ENCODE results near the gene GATA5.

Gene GATA5

GRCh38 chr20:62506087-62506486 lies 30.3 kb upstream of the GATA5 start:
- Histone ChIP-seq H3K27me3 (ENCODE audit: control insufficient read depth in 5 of 5, insufficient read depth in 4 of 5, low read length in 5 of 5) (peaks cover 2 to 12% (median 9%) of the 10 kb centered on the region in 5 donors), H3K4me1 (ENCODE audit: control insufficient read depth in 5 of 5, insufficient read depth in 5 of 5, low read length in 5 of 5) (peaks cover 0 to 2% (median 0%) of the 10 kb centered on the region in 5 donors), H3K27ac (ENCODE audit: low read depth, low read length) (no peak overlapping the region), H3K9me3 (ENCODE audit: control insufficient read depth in 5 of 5, low read length in 5 of 5) (no peaks in the 10 kb centered on the region), H3K9ac (ENCODE audit: low read length in 5 of 5) (no peak overlapping the region), H3K36me3 (ENCODE audit: control insufficient read depth in 5 of 5, insufficient read depth in 5 of 5, low read length in 5 of 5) (no peaks in the 10 kb centered on the region), H3K4me3 (ENCODE audit: low read depth in 1 of 5, low read length in 5 of 5) (no peak overlapping the region)

DNA sequence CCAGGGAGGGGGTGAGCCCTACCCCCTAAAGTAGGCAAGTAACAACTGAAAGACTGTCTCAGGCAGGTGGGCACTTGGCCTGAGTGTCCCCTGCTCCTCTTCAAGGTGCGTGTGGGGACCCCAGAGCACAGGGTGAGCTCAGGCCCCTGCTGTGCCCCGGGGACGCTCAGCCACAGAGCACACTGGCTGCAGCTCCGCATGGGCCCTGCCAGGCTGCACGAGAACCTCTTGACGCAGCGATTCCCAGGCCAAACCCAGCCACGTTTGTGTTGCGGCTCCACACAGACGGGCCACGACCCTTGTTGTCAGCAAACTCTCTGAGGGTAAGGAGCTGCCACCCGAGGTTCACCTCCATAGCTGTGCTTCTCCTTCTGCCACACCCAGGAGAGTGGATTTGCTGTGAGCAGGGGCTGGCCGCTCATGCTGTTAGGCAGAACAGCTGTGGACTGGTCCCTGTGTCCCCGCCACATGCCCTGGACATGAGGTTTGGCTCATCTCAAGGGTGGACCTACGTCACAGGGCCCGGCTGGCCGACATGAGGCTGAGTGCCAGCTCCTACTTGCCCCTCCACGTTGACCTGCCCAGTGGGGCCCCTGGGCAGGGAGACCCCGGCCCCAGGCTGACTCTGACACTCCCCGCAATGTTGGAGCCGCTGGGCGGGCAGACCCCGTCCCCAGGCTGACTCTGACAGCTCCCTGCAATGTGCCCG lies 29.7 kb upstream of the GATA5 start:
- H3K9ac ChIP-seq (ENCODE audit: low read length in 5 of 5): no peak overlapping the region
- H3K27ac ChIP-seq (ENCODE audit: low read depth, low read length): no peak overlapping the region
- H3K4me1 ChIP-seq (ENCODE audit: control insufficient read depth in 5 of 5, insufficient read depth in 5 of 5, low read length in 5 of 5): peaks cover 0 to 3% (median 0%) of the 10 kb centered on the region in 5 donors
- H3K4me3 ChIP-seq (ENCODE audit: low read depth in 1 of 5, low read length in 5 of 5): no peak overlapping the region
- H3K27me3 ChIP-seq (ENCODE audit: control insufficient read depth in 5 of 5, insufficient read depth in 4 of 5, low read length in 5 of 5): peaks cover 2 to 10% (median 6%) of the 10 kb centered on the region in 5 donors
- H3K36me3 ChIP-seq (ENCODE audit: control insufficient read depth in 5 of 5, insufficient read depth in 5 of 5, low read length in 5 of 5): no peaks in the 10 kb centered on the region
- H3K9me3 ChIP-seq (ENCODE audit: control insufficient read depth in 5 of 5, low read length in 5 of 5): no peaks in the 10 kb centered on the region

DNA sequence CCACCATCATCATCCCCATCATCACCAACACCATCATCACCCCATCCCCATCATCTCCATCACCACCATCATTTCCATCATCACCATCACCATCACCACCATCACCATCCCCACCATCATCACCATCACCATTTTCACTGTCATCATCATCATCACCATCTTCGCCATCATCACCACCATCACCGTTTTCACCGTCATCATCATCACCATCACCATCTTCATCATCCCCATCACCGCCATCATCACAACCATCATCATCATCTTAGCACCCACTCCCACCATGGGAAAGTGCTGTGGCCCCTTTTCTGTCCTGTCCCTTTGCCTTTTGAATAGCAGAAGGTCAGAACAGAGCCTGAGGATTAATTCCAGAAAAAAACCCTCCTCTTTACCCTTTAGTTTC lies 28.5 kb upstream of the GATA5 start:
- Histone ChIP-seq H3K36me3 (ENCODE audit: control insufficient read depth in 5 of 5, insufficient read depth in 5 of 5, low read length in 5 of 5) (no peaks in the 10 kb centered on the region), H3K27me3 (ENCODE audit: control insufficient read depth in 5 of 5, insufficient read depth in 4 of 5, low read length in 5 of 5) (peaks cover 5 to 16% (median 7%) of the 10 kb centered on the region in 5 donors), H3K4me3 (ENCODE audit: low read depth in 1 of 5, low read length in 5 of 5) (no peak overlapping the region), H3K9ac (ENCODE audit: low read length in 5 of 5) (no peak overlapping the region), H3K27ac (ENCODE audit: low read depth, low read length) (no peak overlapping the region), H3K9me3 (ENCODE audit: control insufficient read depth in 5 of 5, low read length in 5 of 5) (no peaks in the 10 kb centered on the region), H3K4me1 (ENCODE audit: control insufficient read depth in 5 of 5, insufficient read depth in 5 of 5, low read length in 5 of 5) (peaks cover 0 to 8% (median 0%) of the 10 kb centered on the region in 5 donors)

- Histone ChIP-seq H3K4me3 (ENCODE audit: low read depth in 1 of 5, low read length in 5 of 5) (no peak overlapping the region), H3K4me1 (ENCODE audit: control insufficient read depth in 5 of 5, insufficient read depth in 5 of 5, low read length in 5 of 5) (peaks cover 0 to 8% (median 0%) of the 10 kb centered on the region in 5 donors), H3K36me3 (ENCODE audit: control insufficient read depth in 5 of 5, insufficient read depth in 5 of 5, low read length in 5 of 5) (no peaks in the 10 kb centered on the region), H3K9me3 (ENCODE audit: control insufficient read depth in 5 of 5, low read length in 5 of 5) (no peaks in the 10 kb centered on the region), H3K27ac (ENCODE audit: low read depth, low read length) (no peak overlapping the region), H3K9ac (ENCODE audit: low read length in 5 of 5) (no peak overlapping the region), H3K27me3 (ENCODE audit: control insufficient read depth in 5 of 5, insufficient read depth in 4 of 5, low read length in 5 of 5) (peaks cover 7 to 14% (median 10%) of the 10 kb centered on the region in 5 donors)
Observed at GRCh38 chr20:62503401-62504178, 27.8 kb upstream of the GATA5 start.

GRCh38 chr20:62502496-62503095 lies 26.8 kb upstream of the GATA5 start:
- Histone ChIP-seq H3K9ac (ENCODE audit: low read length in 5 of 5) (no peak overlapping the region), H3K9me3 (ENCODE audit: control insufficient read depth in 5 of 5, low read length in 5 of 5) (no peaks in the 10 kb centered on the region), H3K4me3 (ENCODE audit: low read depth in 1 of 5, low read length in 5 of 5) (no peak overlapping the region), H3K27me3 (ENCODE audit: control insufficient read depth in 5 of 5, insufficient read depth in 4 of 5, low read length in 5 of 5) (peaks cover 3 to 13% (median 10%) of the 10 kb centered on the region in 5 donors), H3K27ac (ENCODE audit: low read depth, low read length) (no peak overlapping the region), H3K4me1 (ENCODE audit: control insufficient read depth in 5 of 5, insufficient read depth in 5 of 5, low read length in 5 of 5) (peaks cover 0 to 8% (median 0%) of the 10 kb centered on the region in 5 donors), H3K36me3 (ENCODE audit: control insufficient read depth in 5 of 5, insufficient read depth in 5 of 5, low read length in 5 of 5) (no peaks in the 10 kb centered on the region)

- Histone ChIP-seq H3K27ac (ENCODE audit: low read depth, low read length) (no peak overlapping the region), H3K27me3 (ENCODE audit: control insufficient read depth in 5 of 5, insufficient read depth in 4 of 5, low read length in 5 of 5) (peaks cover 7 to 13% (median 12%) of the 10 kb centered on the region in 5 donors), H3K9ac (ENCODE audit: low read length in 5 of 5) (no peak overlapping the region), H3K4me3 (ENCODE audit: low read depth in 1 of 5, low read length in 5 of 5) (no peak overlapping the region), H3K4me1 (ENCODE audit: control insufficient read depth in 5 of 5, insufficient read depth in 5 of 5, low read length in 5 of 5) (peaks cover 0 to 8% (median 0%) of the 10 kb centered on the region in 5 donors), H3K36me3 (ENCODE audit: control insufficient read depth in 5 of 5, insufficient read depth in 5 of 5, low read length in 5 of 5) (no peaks in the 10 kb centered on the region), H3K9me3 (ENCODE audit: control insufficient read depth in 5 of 5, low read length in 5 of 5) (no peaks in the 10 kb centered on the region)
Observed at GRCh38 chr20:62501801-62502495, 26.2 kb upstream of the GATA5 start.

GRCh38 chr20:62500237-62500864 lies 24.6 kb upstream of the GATA5 start:
- no peak overlapping the region for H3K9ac ChIP-seq (ENCODE audit: low read length in 5 of 5)
- H3K4me3 ChIP-seq (ENCODE audit: low read depth in 1 of 5, low read length in 5 of 5): no peak overlapping the region
- H3K9me3 ChIP-seq (ENCODE audit: control insufficient read depth in 5 of 5, low read length in 5 of 5): no peaks in the 10 kb centered on the region
- H3K27me3 ChIP-seq (ENCODE audit: control insufficient read depth in 5 of 5, insufficient read depth in 4 of 5, low read length in 5 of 5): peaks cover 16 to 22% (median 17%) of the 10 kb centered on the region in 5 donors
- H3K36me3 ChIP-seq (ENCODE audit: control insufficient read depth in 5 of 5, insufficient read depth in 5 of 5, low read length in 5 of 5): no peaks in the 10 kb centered on the region
- H3K27ac ChIP-seq (ENCODE audit: low read depth, low read length): no peak overlapping the region
- peaks cover 0 to 8% (median 0%) of the 10 kb centered on the region in 5 donors for H3K4me1 ChIP-seq (ENCODE audit: control insufficient read depth in 5 of 5, insufficient read depth in 5 of 5, low read length in 5 of 5)

GRCh38 chr20:62499758-62500236 lies 24.0 kb upstream of the GATA5 start:
- peaks cover 0 to 8% (median 0%) of the 10 kb centered on the region in 5 donors for H3K4me1 ChIP-seq (ENCODE audit: control insufficient read depth in 5 of 5, insufficient read depth in 5 of 5, low read length in 5 of 5)
- H3K4me3 ChIP-seq (ENCODE audit: low read depth in 1 of 5, low read length in 5 of 5): no peak overlapping the region
- H3K9ac ChIP-seq (ENCODE audit: low read length in 5 of 5): no peak overlapping the region
- H3K27ac ChIP-seq (ENCODE audit: low read depth, low read length): no peak overlapping the region
- H3K27me3 ChIP-seq (ENCODE audit: control insufficient read depth in 5 of 5, insufficient read depth in 4 of 5, low read length in 5 of 5): peaks cover 13 to 21% (median 17%) of the 10 kb centered on the region in 5 donors
- H3K36me3 ChIP-seq (ENCODE audit: control insufficient read depth in 5 of 5, insufficient read depth in 5 of 5, low read length in 5 of 5): no peaks in the 10 kb centered on the region
- H3K9me3 ChIP-seq (ENCODE audit: control insufficient read depth in 5 of 5, low read length in 5 of 5): no peaks in the 10 kb centered on the region

- Histone ChIP-seq H3K27me3 (ENCODE audit: control insufficient read depth in 5 of 5, insufficient read depth in 4 of 5, low read length in 5 of 5) (peaks cover 13 to 21% (median 17%) of the 10 kb centered on the region in 5 donors), H3K9ac (ENCODE audit: low read length in 5 of 5) (no peak overlapping the region), H3K4me1 (ENCODE audit: control insufficient read depth in 5 of 5, insufficient read depth in 5 of 5, low read length in 5 of 5) (peaks cover 0 to 8% (median 0%) of the 10 kb centered on the region in 5 donors), H3K27ac (ENCODE audit: low read depth, low read length) (no peak overlapping the region), H3K36me3 (ENCODE audit: control insufficient read depth in 5 of 5, insufficient read depth in 5 of 5, low read length in 5 of 5) (no peaks in the 10 kb centered on the region), H3K9me3 (ENCODE audit: control insufficient read depth in 5 of 5, low read length in 5 of 5) (no peaks in the 10 kb centered on the region), H3K4me3 (ENCODE audit: low read depth in 1 of 5, low read length in 5 of 5) (no peak overlapping the region)
Observed at GRCh38 chr20:62498874-62499273, 23.1 kb upstream of the GATA5 start.

All from subcutaneous abdominal adipose tissue (tissue), 5 donors.